DMS 273 treated with DMSO at 0.1 percent for 48 hours (cell line): ENCODE data around the gene LITAFD.
"Not testable (repeated sequence)": the region's sequence is repeated elsewhere in the genome, so short reads cannot be mapped to it uniquely, and the experiment has no call there.

ENCODE experiments used
- DNase-seq: peaks from one replicate; lab custom pipeline; 2025; lab: John Stamatoyannopoulos, UW

The LITAFD gene

DNA sequence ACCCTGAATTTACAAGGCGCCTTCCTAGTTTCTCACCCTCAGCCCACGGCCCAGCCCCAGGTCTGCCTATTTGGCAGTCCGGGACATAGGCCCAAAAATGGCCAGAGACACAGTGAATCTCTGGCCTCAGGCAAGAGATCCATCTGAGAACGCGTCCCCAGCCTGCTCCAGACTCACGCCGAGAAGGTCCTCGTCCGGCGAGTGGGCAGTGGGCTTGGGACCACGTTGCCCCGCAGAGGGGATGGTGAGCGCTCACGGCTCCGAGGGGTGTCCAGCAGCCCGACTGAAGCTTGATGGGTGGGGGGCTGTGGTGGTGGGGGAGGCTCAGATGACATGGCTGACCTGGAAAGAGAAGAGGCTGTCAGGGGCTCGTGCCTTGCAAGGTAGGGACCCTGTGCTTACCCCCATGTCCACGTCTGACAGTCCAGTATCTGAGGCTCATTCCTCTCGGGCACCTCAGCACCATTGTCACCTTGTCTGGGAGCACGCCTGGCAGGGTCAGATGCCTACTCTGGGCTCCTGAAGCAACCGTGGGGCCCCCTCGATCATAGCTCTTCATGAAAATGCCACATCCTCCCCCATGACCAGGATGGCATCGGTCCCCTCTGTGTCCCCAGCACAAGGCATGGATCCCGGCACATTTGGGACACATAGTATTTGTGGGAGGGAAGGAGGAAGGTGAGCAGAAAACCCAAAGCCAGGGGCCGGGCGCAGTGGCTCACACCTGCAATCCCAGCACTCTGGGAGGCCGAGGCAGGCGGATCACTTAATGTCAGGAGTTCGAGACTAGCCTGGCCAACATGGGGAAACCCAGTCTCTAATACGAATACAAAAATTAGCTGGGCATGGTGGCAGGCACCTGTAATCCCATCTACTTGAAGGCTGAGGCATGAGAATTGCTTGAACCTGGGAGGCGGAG lies 22.9 kb upstream of the LITAFD start:
- no peak for DNase-seq

DNA sequence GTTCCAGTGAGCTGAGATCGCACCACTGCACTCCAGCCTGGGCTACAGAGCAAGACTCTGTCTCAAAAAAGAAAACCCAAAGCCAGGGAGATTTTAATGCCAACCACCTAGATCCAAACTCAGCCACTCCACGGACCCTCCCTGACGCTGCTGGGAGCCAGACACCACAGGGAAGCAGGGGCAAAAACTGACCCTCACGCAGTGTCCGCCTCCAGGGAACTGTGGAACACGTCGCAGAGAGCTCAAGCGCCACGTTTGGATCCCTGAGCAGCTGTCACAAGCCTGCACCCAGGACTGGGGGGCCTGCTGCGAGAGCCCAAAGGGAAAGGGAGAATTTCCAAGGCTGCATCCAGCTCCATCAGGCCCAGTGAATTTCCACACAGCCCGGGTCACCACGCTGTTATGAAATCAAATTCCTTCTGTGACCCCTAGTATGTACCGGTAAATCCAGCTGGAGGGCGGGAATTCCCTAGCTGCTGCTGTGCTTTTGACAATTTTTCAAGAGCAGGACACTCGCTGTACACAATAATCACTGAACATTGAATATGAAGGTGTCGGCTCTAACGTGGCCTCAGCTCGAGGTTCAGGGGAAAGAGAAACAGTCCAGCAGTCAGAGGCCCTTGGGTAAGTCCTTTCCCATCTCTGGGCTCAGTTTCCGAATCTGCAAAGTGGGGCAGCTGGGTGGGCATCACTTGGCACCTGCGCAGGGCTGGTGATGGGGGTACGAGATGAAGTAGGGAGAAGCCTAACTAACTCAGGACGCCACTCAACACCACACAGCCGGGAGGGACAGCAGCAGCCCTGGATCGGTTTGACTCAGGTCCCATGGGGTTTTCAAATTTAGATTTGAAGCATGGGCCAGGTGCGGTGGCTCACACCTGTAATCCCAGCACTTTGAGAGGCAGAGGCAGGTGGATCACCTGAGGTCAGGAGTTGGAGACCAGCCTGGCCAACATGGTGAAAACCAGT lies 22.0 kb upstream of the LITAFD start:
- no peak for DNase-seq

GRCh38 chr16:8861563-8862308 lies 20.4 kb upstream of the LITAFD start:
- DNase-seq = no peak

DNA sequence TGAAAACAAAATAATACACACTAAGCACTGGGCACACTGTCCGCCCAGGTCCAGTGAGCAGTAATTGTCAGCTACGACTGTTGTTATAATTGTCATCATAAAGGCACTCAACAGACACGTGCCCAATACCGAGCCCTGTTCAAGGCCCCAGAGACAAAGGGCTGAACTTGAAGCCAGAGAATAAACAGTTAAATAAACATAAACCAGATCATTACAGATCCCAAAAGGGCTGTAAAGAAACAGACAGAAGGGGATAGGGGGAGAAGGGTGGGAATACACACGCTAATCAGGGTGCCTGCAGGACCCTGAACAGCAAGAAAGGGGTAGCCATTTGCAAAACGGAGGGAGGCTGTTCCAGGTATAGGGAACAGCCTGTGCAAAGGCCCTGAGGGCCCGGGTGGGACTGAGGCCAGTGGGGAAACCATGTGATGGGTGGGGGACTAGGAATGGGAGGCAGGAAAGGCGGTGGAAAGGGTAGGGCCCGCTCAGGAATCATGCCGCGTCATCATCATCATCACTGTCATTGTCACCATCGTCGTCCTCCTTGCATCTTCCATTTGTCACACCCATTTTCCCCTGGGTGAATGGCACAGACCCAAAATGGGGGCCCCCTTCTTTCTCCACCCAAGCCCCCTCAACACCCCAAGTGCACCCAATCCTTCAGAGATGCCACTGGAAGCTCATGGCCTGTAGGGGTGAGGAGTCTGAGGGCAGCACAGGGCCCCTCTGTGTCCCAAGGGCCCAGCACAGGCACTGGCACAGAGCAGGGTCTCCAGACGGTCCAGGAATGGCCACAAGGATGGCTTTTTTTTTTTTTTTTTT lies 19.6 kb upstream of the LITAFD start:
- no peak for DNase-seq

DNA sequence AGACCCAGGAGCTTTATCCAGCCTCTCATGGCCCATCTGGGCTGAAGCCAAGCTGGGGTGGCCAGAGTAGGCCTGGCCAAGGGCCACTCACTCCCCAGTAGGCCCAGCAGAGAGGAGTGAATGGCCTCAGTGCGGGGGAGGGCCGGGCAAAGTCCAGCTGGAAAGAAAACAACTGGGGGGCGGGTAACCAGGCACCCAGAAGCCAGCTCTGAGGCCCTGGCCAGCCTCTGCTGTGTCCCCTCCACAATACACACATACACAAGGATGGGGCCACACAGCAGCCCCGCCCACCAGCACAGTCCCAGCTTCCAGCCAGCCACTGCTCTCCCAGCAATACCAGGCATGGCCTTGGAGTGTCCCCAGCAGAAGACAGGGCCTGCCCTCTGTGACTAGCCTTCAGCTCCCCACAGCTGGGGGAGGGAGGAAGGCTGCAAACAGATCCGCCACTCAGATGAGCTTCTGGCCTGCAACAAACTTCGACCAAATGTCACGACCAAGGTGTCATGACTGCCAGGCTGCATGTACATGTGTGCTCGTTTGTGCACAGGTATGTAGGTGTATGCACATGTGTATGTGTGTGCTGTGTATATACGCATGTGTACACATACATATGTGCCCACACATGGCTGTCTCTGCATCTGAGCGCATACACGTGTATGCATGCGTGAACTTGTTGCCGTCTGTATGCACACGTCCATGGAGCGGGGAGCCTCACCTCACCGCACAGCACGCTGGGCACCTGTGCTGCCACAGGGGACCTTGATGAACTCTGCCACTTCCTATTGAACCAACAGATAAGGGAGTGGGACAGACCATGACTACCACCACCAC lies 18.3 kb upstream of the LITAFD start:
- no peak for DNase-seq

GRCh38 chr16:8864480-8865110 lies 17.6 kb upstream of the LITAFD start:
- no peak for DNase-seq

- no peak for DNase-seq
Measured at GRCh38 chr16:8865145-8865882, 16.8 kb upstream of the LITAFD start.

DNA sequence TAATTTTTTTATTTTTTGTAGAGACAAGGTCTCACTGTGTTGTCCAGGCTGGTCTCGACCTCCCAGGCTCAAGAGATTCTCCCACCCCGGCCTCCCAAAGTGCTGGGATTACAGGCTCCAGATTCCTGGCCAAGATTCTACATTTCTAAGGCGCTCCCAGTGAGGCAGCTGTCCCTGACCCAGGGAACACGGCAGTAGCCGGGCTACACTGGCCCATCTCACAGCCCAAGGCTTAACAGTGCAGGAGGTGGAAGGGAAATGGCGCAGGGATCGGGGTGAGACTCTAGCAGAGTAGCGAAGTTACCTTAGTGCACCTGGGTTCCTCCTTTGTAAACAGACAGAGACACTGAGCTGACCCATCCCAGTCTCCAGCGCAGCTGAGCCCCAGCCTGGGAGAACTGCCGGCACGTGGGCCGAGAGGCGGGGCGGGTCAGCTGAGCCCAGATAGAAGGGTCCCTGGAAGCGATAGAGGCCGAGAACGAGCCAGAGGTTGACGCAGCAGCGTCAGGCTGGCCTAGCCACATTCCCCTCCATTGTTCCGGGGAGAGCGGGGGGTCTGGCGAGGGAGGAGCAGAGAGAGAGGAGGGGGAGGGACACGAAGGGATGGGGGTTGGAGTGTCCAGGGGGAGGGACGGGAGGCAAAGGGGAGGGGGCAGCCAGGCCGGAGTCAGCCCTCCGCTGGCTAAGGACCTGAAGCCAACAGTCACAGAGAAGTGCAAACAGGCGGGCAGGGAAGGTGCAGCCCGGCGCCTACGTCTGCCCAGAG lies 15.8 kb upstream of the LITAFD start:
- no peak for DNase-seq

- no peak for DNase-seq
Measured at GRCh38 chr16:8866884-8867215, 15.3 kb upstream of the LITAFD start.

- DNase-seq = no peak
Measured at GRCh38 chr16:8867216-8867931, 14.8 kb upstream of the LITAFD start.

GRCh38 chr16:8867932-8868415 lies 14.2 kb upstream of the LITAFD start:
- DNase-seq = no peak

DNA sequence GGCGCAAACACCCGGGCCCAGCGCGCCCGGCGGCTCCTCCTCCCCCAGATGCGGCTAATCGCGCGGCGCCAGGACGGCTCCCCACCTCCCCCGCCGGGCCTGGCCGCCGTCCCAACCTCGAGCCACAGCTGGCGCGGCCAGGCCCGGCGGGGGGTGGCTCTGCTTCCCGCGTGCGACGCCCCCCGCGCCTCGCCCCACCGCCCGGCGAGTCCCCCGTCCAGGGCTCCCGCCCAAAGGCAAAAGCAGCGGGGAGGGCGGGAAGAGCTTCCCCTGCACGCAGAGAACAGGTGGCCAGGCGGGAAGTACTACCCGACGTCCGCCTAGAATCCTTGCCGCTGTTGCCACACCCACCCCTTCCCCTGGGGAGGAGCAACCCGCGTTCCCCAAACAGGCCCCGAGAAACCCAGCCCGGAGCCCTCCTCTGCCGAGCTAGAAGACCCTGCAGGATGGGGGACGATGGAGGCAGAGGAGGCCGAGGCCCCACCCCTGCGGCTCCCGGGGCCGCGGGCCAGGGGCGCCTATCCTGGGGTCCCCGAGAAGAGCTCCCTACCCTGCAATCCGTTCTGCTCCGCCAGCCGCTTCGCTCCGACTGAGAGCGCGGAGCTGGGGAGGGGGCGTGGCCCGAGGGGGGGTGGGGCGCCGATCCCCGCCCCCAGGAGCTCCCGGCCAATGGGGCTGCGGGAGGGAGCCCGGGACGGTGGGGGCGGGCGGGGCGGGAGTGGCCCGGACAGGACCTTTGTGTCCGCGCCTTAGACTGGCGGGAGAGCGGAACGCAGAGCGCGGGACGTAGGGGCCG lies 13.5 kb upstream of the LITAFD start, which contains the start of gene CARHSP1:
Gene CARHSP1, minus strand, starts transcription at position 591 of the 796 bp plus-strand sequence. CDS start 9,678 bp downstream, outside the sequence.
- peak; percentile 89 for DNase-seq

DNA sequence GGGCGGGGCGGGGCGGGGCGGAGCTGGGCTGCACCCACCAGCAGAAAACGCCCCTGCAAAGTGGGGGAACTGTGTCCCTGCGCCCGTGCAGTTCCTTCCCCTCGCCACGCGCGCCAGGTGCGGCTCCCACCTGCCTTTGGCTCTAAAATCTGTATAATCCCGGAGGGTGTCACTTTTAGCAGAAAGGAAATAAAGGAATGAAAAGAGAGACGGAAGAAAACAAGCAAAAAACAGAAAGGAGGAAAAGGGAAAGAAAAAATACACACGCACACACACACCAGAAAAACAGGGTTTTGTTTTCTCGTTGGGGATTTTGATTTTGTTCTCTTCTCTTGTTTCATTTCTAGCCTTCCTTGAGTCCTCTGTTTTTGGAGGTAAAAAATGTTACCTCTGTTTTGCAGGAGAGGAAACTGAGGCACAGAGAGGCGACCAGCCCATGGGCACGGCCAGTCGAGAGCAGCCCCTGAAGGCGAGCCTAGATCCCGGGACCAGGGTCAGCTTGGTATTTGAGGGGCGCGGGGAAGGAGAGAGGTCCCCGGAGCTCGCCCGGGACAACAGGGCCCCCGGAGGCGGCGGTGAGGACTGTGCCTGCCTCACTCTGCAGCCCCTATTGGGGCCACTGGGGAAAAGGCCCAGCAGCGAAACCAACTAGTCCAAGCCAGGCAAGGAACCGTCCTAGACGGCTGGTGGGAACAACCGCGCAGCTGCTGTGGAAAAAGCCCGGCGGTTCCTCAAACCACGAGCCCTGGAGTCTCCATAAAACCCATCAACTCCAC lies 12.8 kb upstream of the LITAFD start:
- DNase-seq = no peak

DNA sequence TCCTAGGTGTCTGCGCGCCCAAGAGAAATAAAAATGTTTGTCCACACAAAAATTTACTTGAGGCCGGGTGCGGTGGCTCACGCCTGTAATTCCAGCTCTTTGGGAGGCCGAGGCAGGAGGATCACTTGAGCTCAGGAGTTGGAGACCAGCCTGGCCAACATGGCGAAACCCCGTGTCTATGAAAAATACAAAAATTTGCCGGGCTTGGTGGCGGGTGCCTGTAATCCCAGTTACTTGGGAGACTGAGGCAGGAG lies 12.2 kb upstream of the LITAFD start:
- DNase-seq = not testable (repeated sequence)

- no peak for DNase-seq
Measured at GRCh38 chr16:8872071-8872470, 10.1 kb upstream of the LITAFD start.
